Aorta (tissue), 5 donors: Measurements from ENCODE around the gene GRAMD1C. TPM values are rescaled to one million over a fixed set of nuclear protein-coding genes. Genes with fewer than 3 reads are reported as not detected.
A peak's percentile ranks its signal among the peaks of the same experiment; 100 is the strongest.

Source experiments
- ATAC-seq: fragments of 200-7000 bp; cut with Tn5 transposase; one replicate; pipeline ENCODE4 v1.9.1; 2022; ENCODE audit warnings: moderate library complexity; ENCODE audit not compliant: low FRiP score
- DNase-seq, 2 donors: peaks; one replicate each; pipeline ENCODE4 v3.0.0-alpha.2; 2020
- H3K27ac ChIP-seq, 2 donors: one replicate each; pipeline ENCODE4 v1.5.1; 2013; ENCODE audit warnings: low read length in 2 of 2, mild to moderate bottlenecking in 2 of 2, moderate library complexity in 2 of 2, control low read depth in 1 of 2, inconsistent platforms in 1 of 2, low read depth in 1 of 2
- H3K27me3 ChIP-seq, 2 donors: one replicate each; pipeline ENCODE4 v1.6.1; 2013; ENCODE audit warnings: control low read depth in 1 of 2, low read length in 1 of 2, mild to moderate bottlenecking in 1 of 2, moderate library complexity in 1 of 2; ENCODE audit not compliant: insufficient read depth in 2 of 2, control insufficient read depth in 1 of 2
- H3K36me3 ChIP-seq, 2 donors: one replicate each; pipeline ENCODE4 v1.6.1; 2013; ENCODE audit warnings: control low read depth in 1 of 2, low read length in 1 of 2, mild to moderate bottlenecking in 1 of 2; ENCODE audit not compliant: insufficient read depth in 2 of 2, control insufficient read depth in 1 of 2
- H3K4me1 ChIP-seq, 2 donors: one replicate each; pipeline ENCODE4 v1.6.1; 2013; ENCODE audit warnings: low read length in 2 of 2, control low read depth in 1 of 2, mild to moderate bottlenecking in 1 of 2, moderate library complexity in 1 of 2; ENCODE audit not compliant: insufficient read depth in 2 of 2, control insufficient read depth in 1 of 2
- H3K4me3 ChIP-seq, 2 donors: one replicate each; pipeline ENCODE4 v1.5.1; 2013; ENCODE audit warnings: low read length in 2 of 2, control low read depth in 1 of 2, mild to moderate bottlenecking in 1 of 2
- H3K9me3 ChIP-seq: one replicate; pipeline ENCODE4 v1.6.1; 2013; ENCODE audit warnings: mild to moderate bottlenecking, low read length; ENCODE audit not compliant: control insufficient read depth
- WGBS, 2 donors: extraction: QIAGEN DNeasy Blood & Tissue Kit; methylation state at CpG; one replicate each; pipeline ENCODE4 v1.1.7; 2013; 5-methylcytosine and 5-hydroxymethylcytosine counted together
- intact Hi-C, 2 donors: fragments of 100-400 bp; cut with DNase I; formaldehyde crosslinking; loops; one replicate each; pipeline versions ENCODE4 v1.14.2 to v1.15.0; 2022
- long read RNA-seq, 2 donors: library from polyadenylated mRNA; unstranded; transcript quantifications; one replicate each; pipeline ENCODE4 v2.0.0, GENCODE V29; 2020 to 2021
- polyA plus RNA-seq, 2 donors: library from polyadenylated mRNA; stranded (reverse); fragments of 200-250 nt; gene quantifications; one replicate each; pipeline ENCODE4 v1.2.3, GENCODE V29; 2013
- total RNA-seq, 2 donors: library from RNA; stranded (reverse); fragmentation: NEBNext Ultra II Directional; extraction: Animal tissue kit (Norgen Biotek cat#: 25700); gene quantifications; one replicate each; pipeline ENCODE4 v1.2.1, GENCODE V29; 2021
- donor health status: healthy with polysubstance abuse.
- donor health status: Bipolar disorder and iron deficiency.
- donor health status: DM: no; HTN: no; CAD: no.
- donor health status: DM: no; HTN: no; CAD: no.
- donor health status: DM: yes; HTN: yes; CAD: no.

GRAMD1C gene
- total RNA-seq (1 to 10 TPM; 2.4 to 2.7 TPM), polyA plus RNA-seq (1 to 10 TPM in 1 of 2 donors, under 1 TPM in 1; 0.97 to 4.0 TPM)
- long read RNA-seq, donor 1, partial matches to known transcripts, result 2 of 7 reads
- long read RNA-seq, donor 1, other reads (novel, unspliced or antisense), result 3 of 7 reads
- long read RNA-seq, donor 2, partial matches to known transcripts, result 2 of 2 reads
- long read RNA-seq, donor 2, other reads (novel, unspliced or antisense), result 0 of 2 reads

DNA sequence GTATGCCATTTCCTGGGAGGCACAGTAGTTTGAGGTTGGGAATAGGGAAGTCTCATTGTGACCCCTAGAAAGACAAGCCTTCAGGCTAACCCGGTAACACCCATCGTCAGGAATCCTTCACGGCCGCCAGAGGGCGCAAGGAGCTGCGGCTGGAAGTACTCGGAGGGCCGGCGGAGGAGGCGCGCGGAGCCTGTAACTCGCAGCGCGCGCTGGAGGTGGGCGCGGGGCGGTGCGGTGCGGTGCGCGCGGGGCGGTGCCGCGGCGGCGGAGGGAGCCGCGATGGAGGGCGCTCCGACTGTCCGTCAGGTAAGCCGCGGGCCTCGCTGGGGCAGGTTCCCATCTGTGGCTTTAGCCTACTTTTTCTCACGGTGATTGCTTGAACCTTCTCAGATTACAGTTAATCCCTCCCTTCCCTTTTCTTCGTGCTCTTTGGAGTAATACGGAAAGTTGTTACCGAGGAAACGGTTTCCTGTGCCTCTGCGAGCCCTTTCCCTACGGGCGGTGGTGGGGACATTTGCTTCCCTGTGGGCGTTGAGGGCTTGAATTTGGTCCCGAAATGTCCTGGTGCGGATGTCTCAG, at the start of gene GRAMD1C:
TSS of gene GRAMD1C (plus strand) at position 158 of the 579 bp plus-strand sequence. CDS start at position 280, 122 bp downstream.
- H3K36me3 ChIP-seq, result no peaks in the 10 kb centered on the region
- H3K4me3 ChIP-seq, result peak within 1 kb of the TSS; percentile 56 to 58
- no peaks in the 10 kb centered on the region for H3K4me1 ChIP-seq
- H3K9me3 ChIP-seq, result no peaks in the 10 kb centered on the region
- no peaks in the 10 kb centered on the region for H3K27me3 ChIP-seq
- 0 to 1% methylated on average over 42 to 48 of the region's 48 CpGs for WGBS, 2 donors
- intact Hi-C loops, result loop anchor here (2.0 to 10.0 kb wide), 5 partner anchors 74 to 316 kb away; no protein-coding TSS in a partner anchor
- ATAC-seq, result peak; percentile 96
- peak; percentile 91 to 95 for DNase-seq
- no peak within 1 kb of the TSS for H3K27ac ChIP-seq

DNA sequence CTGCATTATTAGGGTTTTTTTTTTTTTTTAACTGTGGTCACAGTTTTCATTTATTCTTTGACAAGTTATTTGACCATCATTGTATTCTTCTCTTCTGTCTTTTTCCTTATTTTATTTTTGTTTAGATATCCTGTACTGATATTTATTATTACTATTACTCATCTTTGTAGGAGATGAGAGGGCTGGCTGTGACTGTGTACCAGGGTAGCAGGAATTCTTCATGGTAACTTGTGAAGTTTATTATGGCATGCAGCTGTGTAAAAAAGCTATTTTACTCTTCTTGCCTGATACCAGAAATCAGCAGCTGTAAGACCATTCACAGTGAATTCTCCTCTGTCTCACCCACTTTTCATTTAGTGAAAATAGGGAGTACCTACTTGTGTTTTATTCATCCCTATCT, 47.2 kb upstream of the GRAMD1C start:
- no peak for DNase-seq
- ATAC-seq, result no peak
- intact Hi-C loops, result no loop called here
- Histone ChIP-seq H3K9me3 (no peaks in the 10 kb centered on the region), H3K4me1 (no peaks in the 10 kb centered on the region), H3K4me3 (no peak overlapping the region), H3K27ac (no peak overlapping the region), H3K36me3 (peaks cover 0 to 4% of the 10 kb centered on the region in 2 donors), H3K27me3 (no peaks in the 10 kb centered on the region)

DNA sequence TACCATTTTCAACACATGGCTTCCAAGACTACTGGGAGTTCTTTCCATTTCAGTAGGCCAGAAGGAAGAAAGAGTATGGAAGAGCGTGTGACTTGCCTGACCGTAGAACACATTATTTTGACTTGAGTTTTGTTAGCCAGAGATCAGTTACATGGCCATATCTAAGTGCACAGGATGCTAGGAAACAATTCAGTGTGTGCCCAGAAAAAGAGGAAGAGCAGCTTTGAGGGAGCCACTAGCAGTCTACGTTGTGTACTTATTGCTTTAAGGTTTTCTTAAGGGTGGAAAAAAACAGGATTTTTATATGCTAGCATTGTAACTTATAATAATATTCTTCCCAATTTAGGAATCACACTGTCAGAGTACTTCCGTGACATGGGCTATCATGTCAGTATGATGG, 44.1 kb upstream of the GRAMD1C start:
- intact Hi-C loops, result no loop called here
- H3K4me3 ChIP-seq, result no peak overlapping the region
- peaks cover 0 to 7% of the 10 kb centered on the region in 2 donors for H3K36me3 ChIP-seq
- no peaks in the 10 kb centered on the region for H3K9me3 ChIP-seq
- no peak overlapping the region for H3K27ac ChIP-seq
- WGBS, 2 donors, result 91 to 92% methylated on average over 4 of the region's 4 CpGs
- ATAC-seq (no peak), DNase-seq (no peak)
- no peaks in the 10 kb centered on the region for H3K27me3 ChIP-seq
- no peaks in the 10 kb centered on the region for H3K4me1 ChIP-seq

DNA sequence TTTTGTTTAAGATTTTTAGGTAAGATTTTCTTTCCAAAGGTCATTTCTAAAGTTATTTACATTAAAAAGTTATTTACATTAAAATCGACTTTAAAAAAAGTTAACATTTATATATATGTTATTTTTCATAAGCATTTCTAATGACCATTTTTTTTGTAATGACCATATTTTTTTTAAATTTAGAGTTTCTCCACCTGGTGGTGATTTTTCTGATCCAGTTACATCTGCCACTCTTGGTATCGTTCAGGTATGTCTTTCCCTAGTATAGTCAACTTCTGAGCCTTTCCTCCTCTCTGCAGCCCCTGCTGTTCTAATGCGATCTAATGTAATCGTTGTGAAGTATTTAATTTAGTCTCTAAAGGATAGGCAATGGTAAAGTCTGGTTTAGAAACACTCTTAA, 42.9 kb upstream of the GRAMD1C start:
- Histone ChIP-seq H3K36me3 (peaks cover 0 to 8% of the 10 kb centered on the region in 2 donors), H3K4me1 (no peaks in the 10 kb centered on the region), H3K9me3 (no peaks in the 10 kb centered on the region), H3K4me3 (no peak overlapping the region), H3K27me3 (no peaks in the 10 kb centered on the region), H3K27ac (no peak overlapping the region)
- intact Hi-C loops, result no loop called here
- ATAC-seq (no peak), DNase-seq (no peak)
- WGBS, 2 donors, result 86 to 88% methylated on average over 4 of the region's 4 CpGs

DNA sequence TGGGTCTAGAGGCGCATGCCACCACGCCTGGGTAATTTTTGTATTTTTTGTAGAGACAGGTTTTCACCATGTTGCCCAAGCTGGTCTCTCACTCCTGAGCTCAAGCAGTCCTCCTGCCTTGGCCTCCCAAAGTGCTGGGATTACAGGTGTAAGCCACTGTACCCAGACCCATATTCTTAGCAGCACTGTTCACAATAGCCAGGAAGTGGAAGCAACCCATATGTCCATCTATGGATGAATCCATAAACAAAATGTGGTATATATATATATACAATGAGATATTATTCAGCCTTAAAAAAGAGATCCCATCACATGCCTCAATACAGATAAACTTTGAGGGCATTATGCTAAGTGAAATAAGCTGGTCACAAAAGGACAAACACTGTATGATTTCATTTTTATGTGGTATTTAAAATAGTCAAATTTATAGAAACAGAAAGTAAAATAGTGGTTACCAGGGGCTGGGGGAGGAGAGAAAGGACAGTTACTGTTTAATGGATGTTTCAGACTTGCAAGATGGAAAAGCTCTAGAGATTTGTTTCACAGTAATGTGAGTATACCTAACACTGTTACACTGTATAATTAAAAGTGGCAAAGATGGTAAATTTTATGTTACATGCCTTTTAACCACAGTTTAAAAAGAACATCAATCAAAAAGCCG, 35.7 kb upstream of the GRAMD1C start:
- Histone ChIP-seq H3K9me3 (no peaks in the 10 kb centered on the region), H3K4me3 (no peak overlapping the region), H3K27ac (no peak overlapping the region), H3K4me1 (no peaks in the 10 kb centered on the region), H3K36me3 (peaks cover 0 to 11% of the 10 kb centered on the region in 2 donors), H3K27me3 (no peaks in the 10 kb centered on the region)
- intact Hi-C loops, result no loop called here
- WGBS, 2 donors, result 95 to 99% methylated on average over 3 of the region's 3 CpGs
- ATAC-seq (no peak), DNase-seq (no peak)

DNA sequence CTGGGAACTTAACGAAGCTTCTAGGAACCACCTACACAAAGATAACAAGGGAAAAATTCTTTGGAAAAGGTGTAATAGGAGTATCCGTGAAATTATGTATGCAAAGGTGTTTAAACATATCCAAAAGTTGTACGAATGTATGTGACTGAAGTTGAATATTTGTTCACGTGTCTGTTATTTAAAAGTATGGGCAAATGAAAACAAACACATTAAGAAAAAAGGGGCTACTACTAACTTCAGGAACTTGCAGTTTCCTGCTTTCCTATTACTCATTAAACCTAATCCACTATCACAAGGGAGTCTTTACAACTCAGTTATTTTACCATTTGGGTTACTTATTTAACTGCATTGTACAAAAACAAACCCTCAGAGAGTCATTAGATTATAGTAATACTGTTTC, 33.9 kb upstream of the GRAMD1C start:
- intact Hi-C loops, result no loop called here
- ATAC-seq, result no peak
- Histone ChIP-seq H3K4me1 (no peaks in the 10 kb centered on the region), H3K4me3 (no peak overlapping the region), H3K27me3 (no peaks in the 10 kb centered on the region), H3K27ac (no peak overlapping the region), H3K9me3 (no peaks in the 10 kb centered on the region), H3K36me3 (peaks cover 0 to 8% of the 10 kb centered on the region in 2 donors)
- DNase-seq, result no peak
- WGBS, 2 donors, result 81 to 87% methylated on average over 4 of the region's 4 CpGs

DNA sequence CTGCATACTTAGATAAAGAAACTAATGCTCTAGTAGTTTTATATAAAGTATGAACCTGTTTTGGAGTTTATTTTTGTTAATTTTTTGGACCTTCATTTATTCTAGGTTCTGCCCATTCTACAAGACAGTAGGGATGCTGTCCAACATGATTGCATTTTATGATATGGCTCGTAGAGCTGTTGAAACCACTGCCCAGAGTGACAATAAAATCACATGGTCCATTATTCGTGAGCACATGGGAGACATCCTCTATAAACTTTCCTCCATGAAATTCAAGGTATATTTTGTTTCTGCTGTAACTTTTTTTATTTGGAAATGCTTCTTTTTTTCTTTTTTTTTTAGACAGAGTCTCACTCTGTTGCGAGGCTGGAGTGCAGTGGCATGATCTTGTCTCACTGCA, 33.3 kb upstream of the GRAMD1C start:
- Histone ChIP-seq H3K4me1 (no peaks in the 10 kb centered on the region), H3K4me3 (no peak overlapping the region), H3K36me3 (peaks cover 0 to 8% of the 10 kb centered on the region in 2 donors), H3K9me3 (no peaks in the 10 kb centered on the region), H3K27me3 (no peaks in the 10 kb centered on the region), H3K27ac (no peak overlapping the region)
- 87 to 93% methylated on average over 3 of the region's 3 CpGs for WGBS, 2 donors
- intact Hi-C loops, result no loop called here
- no peak for DNase-seq
- ATAC-seq, result no peak

DNA sequence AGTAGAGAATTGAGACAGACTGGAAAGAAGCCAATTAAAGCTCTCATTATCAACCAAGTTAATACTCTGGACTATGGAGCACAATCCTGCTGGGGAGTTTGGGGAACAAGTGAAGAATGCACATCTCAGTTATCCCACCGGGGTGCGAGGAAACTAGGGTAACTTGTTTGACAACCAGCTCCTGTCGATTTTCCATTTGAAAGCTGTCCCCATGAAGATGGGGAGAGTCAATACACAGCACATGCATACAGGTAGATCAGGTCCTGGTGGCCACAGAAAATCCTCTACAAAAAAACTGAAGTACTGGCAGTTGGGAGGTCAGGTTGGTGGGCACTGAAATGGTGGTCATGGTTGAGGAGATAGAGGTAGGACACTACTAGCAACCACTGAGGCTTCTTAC, 25.7 kb upstream of the GRAMD1C start:
- WGBS, 2 donors, result 81 to 89% methylated on average over 3 of the region's 3 CpGs
- Histone ChIP-seq H3K27ac (no peak overlapping the region), H3K36me3 (peaks cover 0 to 3% of the 10 kb centered on the region in 2 donors), H3K9me3 (no peaks in the 10 kb centered on the region), H3K27me3 (no peaks in the 10 kb centered on the region), H3K4me3 (no peak overlapping the region), H3K4me1 (no peaks in the 10 kb centered on the region)
- DNase-seq (no peak), ATAC-seq (no peak)
- intact Hi-C loops, result no loop called here

DNA sequence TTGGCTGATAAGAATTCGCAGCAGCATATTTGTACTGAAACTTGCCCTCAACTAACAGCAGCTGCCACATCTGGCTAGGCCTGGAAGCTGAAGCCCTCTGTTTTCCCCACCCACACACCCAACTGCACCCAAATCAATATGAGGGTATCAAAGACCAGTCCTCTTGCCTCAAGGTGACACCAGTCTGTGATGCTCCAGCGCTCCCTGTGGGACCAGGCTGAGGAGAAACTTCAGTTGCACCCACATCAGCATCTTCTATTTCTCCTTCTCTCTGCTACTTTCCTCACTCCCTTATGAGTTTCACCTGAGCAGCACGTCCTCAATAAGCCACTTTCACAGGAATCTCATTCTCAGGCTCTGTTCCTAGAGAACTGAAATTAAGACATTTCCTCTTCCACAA, 18.7 kb upstream of the GRAMD1C start:
- DNase-seq, result no peak
- ATAC-seq, result no peak
- 77 to 84% methylated on average over 3 of the region's 3 CpGs for WGBS, 2 donors
- H3K9me3 ChIP-seq, result no peaks in the 10 kb centered on the region
- H3K36me3 ChIP-seq, result no peaks in the 10 kb centered on the region
- H3K4me3 ChIP-seq, result no peak overlapping the region
- H3K27ac ChIP-seq, result no peak overlapping the region
- H3K27me3 ChIP-seq, result no peaks in the 10 kb centered on the region
- no peaks in the 10 kb centered on the region for H3K4me1 ChIP-seq
- intact Hi-C loops, result no loop called here
